GM23248 (cell line): ENCODE measurements around the gene FREY1.

Experiments used
- EZH2 ChIP-seq: fragments of 200-600 bp; sonication (generic); IDR thresholded peaks from 2 replicates; pipeline ENCODE4 v1.6.1; 2018; ENCODE audit warnings: antibody characterized with exemption, mild to moderate bottlenecking; ENCODE audit not compliant: insufficient read depth, poor library complexity, severe bottlenecking
- EZH2phosphoT487 ChIP-seq: fragments of 200-600 bp; sonication (generic); IDR thresholded peaks from 2 replicates; pipeline ENCODE4 v1.6.1; 2018; ENCODE audit warnings: antibody characterized with exemption, moderate library complexity, mild to moderate bottlenecking, low read depth; ENCODE audit not compliant: insufficient read depth

DNA sequence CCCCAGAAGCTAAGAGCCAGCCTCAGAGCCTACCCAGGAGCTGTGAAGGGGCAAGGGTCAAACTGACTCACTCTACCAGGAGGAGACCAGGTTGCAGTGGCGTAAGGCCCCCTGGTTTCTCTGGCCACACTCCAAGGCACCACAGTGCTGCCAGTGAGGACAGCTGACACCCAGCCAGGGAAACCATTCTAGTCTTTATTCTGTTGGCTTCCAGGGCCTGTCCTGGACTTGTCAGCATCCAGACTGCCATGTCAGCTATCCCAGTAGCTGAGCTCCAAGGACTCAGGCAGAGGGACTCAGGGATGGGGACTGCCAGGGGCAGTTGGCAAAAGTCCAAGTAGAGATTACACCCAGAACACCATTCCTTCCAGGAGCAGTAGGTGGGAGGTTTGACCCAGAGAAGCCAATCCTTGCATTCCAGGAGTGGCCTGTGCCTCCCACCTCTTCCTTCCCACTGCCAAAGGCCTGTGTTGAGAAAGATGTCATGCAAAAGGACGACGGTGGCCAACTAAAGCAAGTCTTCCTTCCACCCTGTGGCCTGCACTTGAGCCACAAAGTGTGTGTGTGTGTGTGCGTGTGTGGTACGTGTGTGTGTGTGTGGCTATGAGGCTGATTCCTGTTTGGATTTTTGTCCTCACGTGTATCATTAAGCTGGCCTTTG, 25.2 kb downstream of the FREY1 start:
- TF ChIP-seq EZH2 (no peak), EZH2phosphoT487 (no peak)
